ENCODE measurements around the gene CABLES2. TPM values are rescaled to one million over a fixed set of nuclear protein-coding genes. Genes with fewer than 3 reads are reported as not detected.
A peak's percentile ranks its signal among the peaks of the same experiment; 100 is the strongest.

The CABLES2 gene
- polyA plus RNA-seq, 2 of the 4 experiments (the other 2 are of a cell fraction), result 3.9 to 7.7 TPM

DNA sequence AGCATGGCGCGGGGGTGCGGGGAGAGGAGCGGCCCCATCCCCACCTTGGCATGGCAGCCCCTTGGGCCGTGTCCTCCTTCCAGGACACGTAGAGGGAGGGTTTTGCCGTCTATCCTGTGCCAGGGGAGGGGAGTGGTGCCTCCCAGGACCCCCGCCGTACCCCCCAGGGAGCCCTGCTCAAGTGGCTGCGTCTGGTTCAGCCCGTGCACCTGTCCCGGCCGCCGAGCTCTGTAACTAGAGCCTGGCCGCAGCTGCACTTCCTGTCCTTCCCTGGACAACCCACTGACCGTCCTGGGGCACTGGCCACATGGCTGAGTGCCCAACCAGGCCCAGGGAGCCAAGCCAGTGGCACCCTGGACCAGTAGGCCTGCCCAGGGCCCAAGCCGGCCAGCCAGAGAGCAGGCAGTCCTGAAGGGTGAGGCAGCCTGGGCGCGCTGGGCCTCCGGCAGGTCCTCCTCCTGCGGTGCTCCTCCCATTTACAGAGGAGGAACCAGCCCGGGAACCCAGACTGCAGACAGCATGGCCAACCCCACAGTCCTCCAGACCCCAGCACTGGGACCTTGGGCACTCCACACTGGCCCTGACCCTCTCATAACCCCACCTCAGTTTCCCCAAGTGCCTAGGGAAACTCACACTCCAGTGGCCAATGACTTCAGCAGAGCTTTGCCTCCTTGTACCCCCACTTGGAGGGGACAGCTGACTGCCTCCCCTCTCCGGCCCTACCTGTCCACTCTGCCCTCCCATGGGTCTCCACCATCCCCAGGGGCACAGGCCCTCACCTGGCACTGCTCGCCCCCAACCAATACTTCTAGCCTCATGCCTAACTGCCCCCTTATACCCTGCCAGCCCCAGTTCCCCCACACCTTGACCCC, 48.7 kb downstream of the CABLES2 start (continued):
- peak; percentile 88 for TF ChIP-seq HOXB13 (CRISPR knock-in tag; IDR thresholded peaks at IDR 0.05; ENCODE audit: low read depth)
- TF ChIP-seq CBX2 (IDR thresholded peaks at IDR 0.05; ENCODE audit: borderline replicate concordance, low read depth), result no peak
- 0 out of 2 replicates have a peak, but pooled peaks have one; percentile 3 for TF ChIP-seq POLR2A (IDR thresholded peaks at IDR 0.05; ENCODE audit: low read length)
- no peak for TF ChIP-seq KDM5A (IDR thresholded peaks at IDR 0.05)
- TF ChIP-seq JUN (IDR thresholded peaks at IDR 0.05), result no peak; a peak in 1 of 5 replicates
- no peak for TF ChIP-seq GATA3 (IDR thresholded peaks at IDR 0.05; ENCODE audit: borderline replicate concordance)
- TF ChIP-seq, protein P1, sequence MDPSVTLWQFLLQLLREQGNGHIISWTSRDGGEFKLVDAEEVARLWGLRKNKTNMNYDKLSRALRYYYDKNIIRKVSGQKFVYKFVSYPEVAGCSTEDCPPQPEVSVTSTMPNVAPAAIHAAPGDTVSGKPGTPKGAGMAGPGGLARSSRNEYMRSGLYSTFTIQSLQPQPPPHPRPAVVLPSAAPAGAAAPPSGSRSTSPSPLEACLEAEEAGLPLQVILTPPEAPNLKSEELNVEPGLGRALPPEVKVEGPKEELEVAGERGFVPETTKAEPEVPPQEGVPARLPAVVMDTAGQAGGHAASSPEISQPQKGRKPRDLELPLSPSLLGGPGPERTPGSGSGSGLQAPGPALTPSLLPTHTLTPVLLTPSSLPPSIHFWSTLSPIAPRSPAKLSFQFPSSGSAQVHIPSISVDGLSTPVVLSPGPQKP (IDR thresholded peaks at IDR 0.05; ENCODE audit: low read depth, low read length), result no peak
- TF ChIP-seq HMGXB4 (CRISPR knock-in tag; IDR thresholded peaks at IDR 0.05; ENCODE audit: borderline replicate concordance), result no peak
- TF ChIP-seq, protein P2, sequence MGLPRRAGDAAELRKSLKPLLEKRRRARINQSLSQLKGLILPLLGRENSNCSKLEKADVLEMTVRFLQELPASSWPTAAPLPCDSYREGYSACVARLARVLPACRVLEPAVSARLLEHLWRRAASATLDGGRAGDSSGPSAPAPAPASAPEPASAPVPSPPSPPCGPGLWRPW (IDR thresholded peaks at IDR 0.05), result no peak
- TF ChIP-seq, protein P3, sequence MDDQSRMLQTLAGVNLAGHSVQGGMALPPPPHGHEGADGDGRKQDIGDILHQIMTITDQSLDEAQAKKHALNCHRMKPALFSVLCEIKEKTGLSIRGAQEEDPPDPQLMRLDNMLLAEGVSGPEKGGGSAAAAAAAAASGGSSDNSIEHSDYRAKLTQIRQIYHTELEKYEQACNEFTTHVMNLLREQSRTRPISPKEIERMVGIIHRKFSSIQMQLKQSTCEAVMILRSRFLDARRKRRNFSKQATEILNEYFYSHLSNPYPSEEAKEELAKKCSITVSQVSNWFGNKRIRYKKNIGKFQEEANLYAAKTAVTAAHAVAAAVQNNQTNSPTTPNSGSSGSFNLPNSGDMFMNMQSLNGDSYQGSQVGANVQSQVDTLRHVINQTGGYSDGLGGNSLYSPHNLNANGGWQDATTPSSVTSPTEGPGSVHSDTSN (IDR thresholded peaks at IDR 0.05), result 0 out of 2 replicates have a peak, but pooled peaks have one; percentile 22
- no peak for TF ChIP-seq ZFP36 (IDR thresholded peaks at IDR 0.05; ENCODE audit: borderline replicate concordance, partially characterized antibody)
- TF ChIP-seq NFE2L2 (conservative IDR thresholded peaks at IDR 0.05; ENCODE audit: low read length), result no peak
- TF ChIP-seq HEYL (CRISPR knock-in tag; IDR thresholded peaks at IDR 0.05), result no peak
- TF ChIP-seq MAFK (IDR thresholded peaks at IDR 0.05; ENCODE audit: partially characterized antibody), result no peak
- no peak for TF ChIP-seq CHD2 (IDR thresholded peaks at IDR 0.05; ENCODE audit: low read length, partially characterized antibody)
- 0 out of 2 replicates have a peak, but pooled peaks have one; percentile 23 for TF ChIP-seq HOXA7 (CRISPR knock-in tag; IDR thresholded peaks at IDR 0.05)
- TF ChIP-seq, protein P4, sequence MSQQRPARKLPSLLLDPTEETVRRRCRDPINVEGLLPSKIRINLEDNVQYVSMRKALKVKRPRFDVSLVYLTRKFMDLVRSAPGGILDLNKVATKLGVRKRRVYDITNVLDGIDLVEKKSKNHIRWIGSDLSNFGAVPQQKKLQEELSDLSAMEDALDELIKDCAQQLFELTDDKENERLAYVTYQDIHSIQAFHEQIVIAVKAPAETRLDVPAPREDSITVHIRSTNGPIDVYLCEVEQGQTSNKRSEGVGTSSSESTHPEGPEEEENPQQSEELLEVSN (IDR thresholded peaks at IDR 0.05; ENCODE audit: borderline replicate concordance, low read depth), result no peak
- no peak for TF ChIP-seq NPAS2 (CRISPR knock-in tag; IDR thresholded peaks at IDR 0.05; ENCODE audit: borderline replicate concordance)
- no peak for TF ChIP-seq ZSCAN20 (CRISPR knock-in tag; IDR thresholded peaks at IDR 0.05)
- TF ChIP-seq HDAC2 (IDR thresholded peaks at IDR 0.05), result no peak
- TF ChIP-seq BCL3 (IDR thresholded peaks at IDR 0.05), result no peak
- TF ChIP-seq CBX8 (IDR thresholded peaks at IDR 0.05), result no peak
- TF ChIP-seq KDM1A (IDR thresholded peaks at IDR 0.05; ENCODE audit: low read depth), result no peak
- TF ChIP-seq EHF (CRISPR knock-in tag; IDR thresholded peaks at IDR 0.05), result peak; percentile 58; the same call in 1 of the 2 replicates
- TF ChIP-seq BHLHE40 (IDR thresholded peaks at IDR 0.05; ENCODE audit: low read depth, low read length), result no peak
- TF ChIP-seq MYC (IDR thresholded peaks at IDR 0.05; ENCODE audit: borderline replicate concordance, low read length), result no peak
- peak; percentile 56 for TF ChIP-seq MAX (IDR thresholded peaks at IDR 0.05)
- 0 out of 2 replicates have a peak, but pooled peaks have one; percentile 43 for TF ChIP-seq FOSB (CRISPR knock-in tag; IDR thresholded peaks at IDR 0.05)
- no peak for TF ChIP-seq FOSL2 (IDR thresholded peaks at IDR 0.05)
- no peak for TF ChIP-seq FOSL2 (CRISPR knock-in tag; IDR thresholded peaks at IDR 0.05)
- TF ChIP-seq HOXB5 (CRISPR knock-in tag; IDR thresholded peaks at IDR 0.05), result peak; percentile 36; the same call in 1 of the 2 replicates
- TF ChIP-seq RARB (CRISPR knock-in tag; IDR thresholded peaks at IDR 0.05), result no peak
- no peak for TF ChIP-seq ZC3H11A (IDR thresholded peaks at IDR 0.05)
- TF ChIP-seq ZNF302 (CRISPR knock-in tag; IDR thresholded peaks at IDR 0.05), result no peak
- TF ChIP-seq ESRRA (IDR thresholded peaks at IDR 0.05; ENCODE audit: borderline replicate concordance, low read length), result no peak
- no peak for TF ChIP-seq FOXS1 (CRISPR knock-in tag; IDR thresholded peaks at IDR 0.05)
- no peak for TF ChIP-seq EP300 (IDR thresholded peaks at IDR 0.05)
- TF ChIP-seq TP53 (CRISPR knock-in tag; IDR thresholded peaks at IDR 0.05), result no peak
